Stomach (tissue), 9 donors: ENCODE data around the gene OSBP2. TPM values are rescaled to one million over a fixed set of nuclear protein-coding genes. Genes with fewer than 3 reads are reported as not detected.

Source experiments
- DNase-seq, 2 donors: peaks; one replicate each; pipeline versions ENCODE4 v3.0.0 to v3.0.0-alpha.2; 2013 to 2019
- H3K27ac ChIP-seq, 5 donors: fragments of 200-600 bp in 4 of 5; sonication (generic) in 4 of 5; one replicate each; pipeline ENCODE4 v1.5.1; 2013 to 2019; ENCODE audit warnings: mild to moderate bottlenecking in 1 of 5, moderate library complexity in 1 of 5
- H3K27me3 ChIP-seq, 3 donors: fragments of 200-600 bp; sonication (generic); one replicate each; pipeline ENCODE4 v1.5.1; 2017 to 2019; ENCODE audit warnings: mixed run types in 1 of 3
- H3K36me3 ChIP-seq, 4 donors: fragments of 200-600 bp; sonication (generic); 1 replicate in 3 of 4; 2 replicates in 1 of 4; pipeline ENCODE4 v1.5.1; 2016 to 2019
- H3K4me1 ChIP-seq, 4 donors: fragments of 200-600 bp; sonication (generic); one replicate each; pipeline ENCODE4 v1.5.1; 2016 to 2019
- H3K4me3 ChIP-seq, 4 donors: fragments of 200-600 bp; sonication (generic) in 3 of 4; one replicate each; pipeline ENCODE4 v1.5.1; 2016 to 2019; ENCODE audit warnings: mild to moderate bottlenecking in 1 of 4
- H3K9me3 ChIP-seq, 4 donors: fragments of 200-600 bp; sonication (generic); one replicate each; pipeline ENCODE4 v1.5.1; 2016 to 2019
- EP300 ChIP-seq: sonication (generic); formaldehyde crosslinking; IDR thresholded peaks from one replicate; pipeline ENCODE4 v1.6.1; 2017; ENCODE audit warnings: antibody characterized with exemption
- POLR2A ChIP-seq, 4 donors: fragments of 450-650 bp; IDR thresholded peaks; one replicate each; pipeline ENCODE4 v1.6.1; 2016; ENCODE audit warnings: antibody characterized with exemption in 4 of 4, control low read depth in 2 of 4, mild to moderate bottlenecking in 1 of 4, moderate library complexity in 1 of 4
- POLR2AphosphoS5 ChIP-seq, 3 donors: sonication (generic); formaldehyde crosslinking; IDR thresholded peaks; one replicate each; pipeline ENCODE4 v1.6.1; 2016; ENCODE audit warnings: antibody characterized with exemption in 3 of 3
- WGBS, 5 donors: extraction: QIAGEN DNeasy Blood & Tissue Kit in 3 of 5; methylation state at CpG; one replicate each; pipeline versions ENCODE4 v1.1.5 to v1.1.7; 2013 to 2018; 5-methylcytosine and 5-hydroxymethylcytosine counted together
- intact Hi-C: fragments of 100-400 bp; cut with DNase I; formaldehyde crosslinking; loops from one replicate; pipeline ENCODE4 v1.15.1; 2023; ENCODE audit warnings: low total_unique reads
- polyA plus RNA-seq, 3 donors: library from polyadenylated mRNA; stranded (reverse); fragments of 200-250 nt; gene quantifications; one replicate each; pipeline ENCODE4 v1.2.3, GENCODE V29; 2013
- total RNA-seq, 5 donors: library from RNA; depleted of rRNA; stranded (reverse); fragments of >200 nt; gene quantifications; one replicate each; pipeline versions ENCODE4 v1.1.0 to v1.2.3, GENCODE V29; 2014 to 2016
- TF ChIP-seq, protein P1 (sequence below), 7 experiments: fragments of 450-650 bp in 4 of 7; fragments of 200-600 bp in 3 of 7; sonication (generic) in 3 of 7; IDR thresholded peaks; one replicate each; pipeline ENCODE4 v1.5.1; 2016 to 2019; ENCODE audit warnings: antibody characterized with exemption in 7 of 7, control low read depth in 2 of 7, mild to moderate bottlenecking in 1 of 7
- donor health status: healthy with polysubstance abuse.
- donor health status: Bipolar disorder and iron deficiency.
- donor health status: healthy.

Gene OSBP2
- total and polyA plus RNA-seq, 8 donors, result 0.58 to 9.5 (median 1.8) TPM; not detected in 1

- peaks cover 0 to 79% (median 23%) of the 10 kb centered on the region in 3 donors for H3K27me3 ChIP-seq
These were observed 126.7 kb downstream of the OSBP2 start for GRCh38 chr22:30821381-30821780.

GRCh38 chr22:30821863-30822215 is 127.2 kb downstream of the OSBP2 start:
- DNase-seq, result no peak
- Histone ChIP-seq H3K27ac (no peak overlapping the region), H3K4me3 (peak overlapping the region; percentile 39 to 53 (median 47)), H3K4me1 (peaks cover 7 to 17% (median 14%) of the 10 kb centered on the region in 4 donors), H3K36me3 (no peaks in the 10 kb centered on the region), H3K27me3 (peaks cover 0 to 76% (median 23%) of the 10 kb centered on the region in 3 donors), H3K9me3 (no peaks in the 10 kb centered on the region)
- TF ChIP-seq, protein P1, sequence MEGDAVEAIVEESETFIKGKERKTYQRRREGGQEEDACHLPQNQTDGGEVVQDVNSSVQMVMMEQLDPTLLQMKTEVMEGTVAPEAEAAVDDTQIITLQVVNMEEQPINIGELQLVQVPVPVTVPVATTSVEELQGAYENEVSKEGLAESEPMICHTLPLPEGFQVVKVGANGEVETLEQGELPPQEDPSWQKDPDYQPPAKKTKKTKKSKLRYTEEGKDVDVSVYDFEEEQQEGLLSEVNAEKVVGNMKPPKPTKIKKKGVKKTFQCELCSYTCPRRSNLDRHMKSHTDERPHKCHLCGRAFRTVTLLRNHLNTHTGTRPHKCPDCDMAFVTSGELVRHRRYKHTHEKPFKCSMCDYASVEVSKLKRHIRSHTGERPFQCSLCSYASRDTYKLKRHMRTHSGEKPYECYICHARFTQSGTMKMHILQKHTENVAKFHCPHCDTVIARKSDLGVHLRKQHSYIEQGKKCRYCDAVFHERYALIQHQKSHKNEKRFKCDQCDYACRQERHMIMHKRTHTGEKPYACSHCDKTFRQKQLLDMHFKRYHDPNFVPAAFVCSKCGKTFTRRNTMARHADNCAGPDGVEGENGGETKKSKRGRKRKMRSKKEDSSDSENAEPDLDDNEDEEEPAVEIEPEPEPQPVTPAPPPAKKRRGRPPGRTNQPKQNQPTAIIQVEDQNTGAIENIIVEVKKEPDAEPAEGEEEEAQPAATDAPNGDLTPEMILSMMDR (IDR thresholded peaks at IDR 0.05), result no peak
- TF ChIP-seq POLR2A (IDR thresholded peaks at IDR 0.05), result no peak
- TF ChIP-seq POLR2AphosphoS5 (IDR thresholded peaks at IDR 0.05), result no peak
- TF ChIP-seq EP300, result no peak
- intact Hi-C loops, result no loop called here
- 24 to 31% (median 30%) methylated on average over 8 of the region's 8 CpGs for WGBS, 5 donors

More at GRCh38 chr22:30821381-30821780, 126.7 kb downstream of the OSBP2 start:
- no peak for DNase-seq
- H3K4me1 ChIP-seq, result peaks cover 7 to 17% (median 14%) of the 10 kb centered on the region in 4 donors
- H3K4me3 ChIP-seq, result no peak overlapping the region
- intact Hi-C loops, result no loop called here
- H3K9me3 ChIP-seq, result no peaks in the 10 kb centered on the region
- no peak overlapping the region for H3K27ac ChIP-seq
- H3K36me3 ChIP-seq, result no peaks in the 10 kb centered on the region
- WGBS, 5 donors, result 86 to 93% (median 90%) methylated on average over 12 of the region's 12 CpGs
- no peak for TF ChIP-seq POLR2A (IDR thresholded peaks at IDR 0.05)
- TF ChIP-seq, protein P1 (IDR thresholded peaks at IDR 0.05), result no peak
- no peak for TF ChIP-seq EP300
- TF ChIP-seq POLR2AphosphoS5 (IDR thresholded peaks at IDR 0.05), result no peak

DNA sequence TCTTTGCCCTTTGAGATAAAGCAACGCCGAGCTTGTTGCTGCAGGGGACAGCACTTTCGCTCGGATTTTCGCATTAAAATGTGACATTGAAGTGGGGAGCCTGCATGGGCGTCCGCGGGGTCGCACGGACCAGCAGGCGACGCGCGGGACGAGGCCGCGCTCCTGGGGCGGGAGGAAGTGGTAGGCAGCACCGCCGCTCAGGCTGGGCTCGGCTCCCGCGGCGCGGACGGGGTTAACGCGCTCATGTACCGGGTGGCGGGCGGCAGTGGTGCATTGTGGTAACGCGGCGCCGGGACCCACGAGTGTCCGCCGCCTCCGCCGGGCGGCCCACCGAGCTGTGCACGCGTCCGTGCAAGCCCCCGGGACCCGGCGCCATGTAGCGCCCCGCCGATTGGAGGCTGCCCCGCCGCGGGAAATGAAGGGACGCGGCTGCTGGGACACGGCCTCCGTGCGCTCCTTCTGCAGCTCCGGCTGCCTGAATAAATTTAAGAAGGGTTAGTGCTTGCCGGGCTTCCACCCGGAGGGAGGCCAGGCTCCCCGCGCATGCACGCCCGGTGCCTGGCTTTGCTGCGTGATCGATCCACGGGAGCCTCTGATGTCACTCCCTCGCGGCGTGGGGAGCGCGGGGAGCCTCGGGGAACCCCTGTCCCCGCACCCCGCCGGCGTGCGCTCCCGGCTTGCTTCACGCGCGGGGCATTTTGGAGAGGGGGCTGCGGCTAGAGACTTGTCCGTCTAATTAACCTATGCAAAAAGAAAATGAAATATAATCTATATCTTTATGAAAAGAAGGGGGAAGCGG is 127.7 kb downstream of the OSBP2 start:
- Histone ChIP-seq H3K9me3 (no peaks in the 10 kb centered on the region), H3K4me1 (peaks cover 7 to 17% (median 14%) of the 10 kb centered on the region in 4 donors), H3K36me3 (no peaks in the 10 kb centered on the region), H3K27me3 (peaks cover 0 to 76% (median 23%) of the 10 kb centered on the region in 3 donors), H3K4me3 (peak overlapping the region; percentile 39 to 53 (median 47)), H3K27ac (no peak overlapping the region)
- peak in 1 of 2 donors; percentile 40 for DNase-seq
- intact Hi-C loops, result no loop called here
- TF ChIP-seq, protein P1 (IDR thresholded peaks at IDR 0.05), result no peak
- TF ChIP-seq POLR2AphosphoS5 (IDR thresholded peaks at IDR 0.05) (no peak), EP300 (no peak), POLR2A (IDR thresholded peaks at IDR 0.05) (no peak)
- WGBS, 5 donors, result 3 to 6% (median 4%) methylated on average over 47 to 87 of the region's 87 CpGs

DNA sequence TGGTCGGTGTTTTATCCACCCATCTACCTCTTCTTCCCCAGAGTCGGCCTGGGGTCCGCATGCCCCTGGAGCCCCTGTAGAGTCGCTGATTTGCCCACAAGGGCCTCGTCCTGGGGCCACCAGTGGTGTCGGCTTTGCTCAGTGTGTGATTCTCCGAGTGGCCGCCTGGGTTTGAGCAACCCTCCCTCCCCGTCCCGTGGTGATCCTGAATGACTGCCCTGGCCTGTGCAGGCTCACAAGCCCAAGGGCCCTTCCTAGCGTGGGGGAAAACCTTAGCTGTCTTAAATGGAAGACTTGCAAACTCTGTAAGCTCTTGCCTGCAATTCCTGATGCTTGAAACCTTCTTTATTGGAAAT is 128.3 kb downstream of the OSBP2 start:
- peak overlapping the region in 3 of 4 donors; percentile 42 to 53 (median 52) for H3K4me3 ChIP-seq
- no peak overlapping the region for H3K27ac ChIP-seq
- DNase-seq, result peak in 1 of 2 donors; percentile 19
- H3K27me3 ChIP-seq, result peaks cover 0 to 76% (median 23%) of the 10 kb centered on the region in 3 donors
- intact Hi-C loops, result no loop called here
- no peaks in the 10 kb centered on the region for H3K9me3 ChIP-seq
- peaks cover 7 to 17% (median 14%) of the 10 kb centered on the region in 4 donors for H3K4me1 ChIP-seq
- 35 to 47% (median 38%) methylated on average over 9 to 11 of the region's 11 CpGs for WGBS, 5 donors
- TF ChIP-seq EP300 (no peak), POLR2AphosphoS5 (IDR thresholded peaks at IDR 0.05) (no peak), POLR2A (IDR thresholded peaks at IDR 0.05) (no peak)
- TF ChIP-seq, protein P1 (IDR thresholded peaks at IDR 0.05), result no peak
- H3K36me3 ChIP-seq, result no peaks in the 10 kb centered on the region
